ENCODE results near the gene PIGQ.

GRCh38 chr16:624526-625070 is 54.8 kb downstream of the PIGQ start:
- TF ChIP-seq, protein P1, sequence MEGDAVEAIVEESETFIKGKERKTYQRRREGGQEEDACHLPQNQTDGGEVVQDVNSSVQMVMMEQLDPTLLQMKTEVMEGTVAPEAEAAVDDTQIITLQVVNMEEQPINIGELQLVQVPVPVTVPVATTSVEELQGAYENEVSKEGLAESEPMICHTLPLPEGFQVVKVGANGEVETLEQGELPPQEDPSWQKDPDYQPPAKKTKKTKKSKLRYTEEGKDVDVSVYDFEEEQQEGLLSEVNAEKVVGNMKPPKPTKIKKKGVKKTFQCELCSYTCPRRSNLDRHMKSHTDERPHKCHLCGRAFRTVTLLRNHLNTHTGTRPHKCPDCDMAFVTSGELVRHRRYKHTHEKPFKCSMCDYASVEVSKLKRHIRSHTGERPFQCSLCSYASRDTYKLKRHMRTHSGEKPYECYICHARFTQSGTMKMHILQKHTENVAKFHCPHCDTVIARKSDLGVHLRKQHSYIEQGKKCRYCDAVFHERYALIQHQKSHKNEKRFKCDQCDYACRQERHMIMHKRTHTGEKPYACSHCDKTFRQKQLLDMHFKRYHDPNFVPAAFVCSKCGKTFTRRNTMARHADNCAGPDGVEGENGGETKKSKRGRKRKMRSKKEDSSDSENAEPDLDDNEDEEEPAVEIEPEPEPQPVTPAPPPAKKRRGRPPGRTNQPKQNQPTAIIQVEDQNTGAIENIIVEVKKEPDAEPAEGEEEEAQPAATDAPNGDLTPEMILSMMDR (IDR thresholded peaks at IDR 0.05): no peak
- TF ChIP-seq POLR2A (IDR thresholded peaks at IDR 0.05): no peak
